H9 (cell line): ENCODE data around the gene GPR180. TPM values are rescaled to one million over a fixed set of nuclear protein-coding genes. Genes with fewer than 3 reads are reported as not detected.

ENCODE experiments used
- DNase-seq: peaks from one replicate; pipeline ENCODE4 v3.0.0-alpha.2; 2017
- H2AFZ ChIP-seq: one replicate; pipeline ENCODE4 v1.6.1; 2013; ENCODE audit warnings: mild to moderate bottlenecking, low read length, control low read depth, moderate library complexity
- H2AK5ac ChIP-seq: 2 replicates; pipeline ENCODE4 v1.6.1; 2013; ENCODE audit warnings: low read length, control low read depth, mixed read lengths; ENCODE audit not compliant: insufficient read length
- H2BK120ac ChIP-seq: one replicate; pipeline ENCODE4 v1.6.1; 2013; ENCODE audit warnings: low read depth, mild to moderate bottlenecking, low read length, control low read depth, inconsistent platforms; ENCODE audit not compliant: poor library complexity, severe bottlenecking
- H2BK12ac ChIP-seq: 2 replicates; pipeline ENCODE4 v1.6.1; 2013; ENCODE audit warnings: low read length, control low read depth, mixed read lengths, low read depth; ENCODE audit not compliant: insufficient read length
- H2BK15ac ChIP-seq: 2 replicates; pipeline ENCODE4 v1.6.1; 2013; ENCODE audit warnings: low read depth, low read length, control low read depth
- H2BK20ac ChIP-seq: one replicate; pipeline ENCODE4 v1.6.1; 2013; ENCODE audit warnings: low read depth, mild to moderate bottlenecking, low read length, control low read depth, inconsistent platforms; ENCODE audit not compliant: poor library complexity, severe bottlenecking
- H2BK5ac ChIP-seq: 2 replicates; pipeline ENCODE4 v1.6.1; 2013; ENCODE audit warnings: low read length, control low read depth, mixed read lengths; ENCODE audit not compliant: insufficient read length
- H3K14ac ChIP-seq: 2 replicates; pipeline ENCODE4 v1.6.1; 2013; ENCODE audit warnings: low read length, control low read depth; ENCODE audit not compliant: insufficient read depth
- H3K18ac ChIP-seq: 2 replicates; pipeline ENCODE4 v1.6.1; 2013; ENCODE audit warnings: low read depth, mild to moderate bottlenecking, mixed read lengths, low read length, control low read depth; ENCODE audit not compliant: insufficient read length
- H3K23ac ChIP-seq: 2 replicates; pipeline ENCODE4 v1.6.1; 2013; ENCODE audit warnings: low read length, control low read depth, mixed read lengths, low read depth; ENCODE audit not compliant: insufficient read length
- H3K23me2 ChIP-seq: 2 replicates; pipeline ENCODE4 v1.6.1; 2013; ENCODE audit warnings: low read depth, mild to moderate bottlenecking, mixed read lengths, low read length, control low read depth; ENCODE audit not compliant: insufficient read length, poor library complexity, severe bottlenecking
- H3K27ac ChIP-seq: 2 replicates; pipeline ENCODE4 v1.5.1; 2013; ENCODE audit warnings: low read length, control low read depth, mixed read lengths, low read depth; ENCODE audit not compliant: insufficient read length
- H3K27me3 ChIP-seq: 2 replicates; pipeline ENCODE4 v1.6.1; 2013; ENCODE audit warnings: low read length, control low read depth, inconsistent platforms; ENCODE audit not compliant: insufficient read depth
- H3K4ac ChIP-seq: 2 replicates; pipeline ENCODE4 v1.6.1; 2013; ENCODE audit warnings: low read depth, mild to moderate bottlenecking, control low read depth, inconsistent platforms, low read length, moderate library complexity
- H3K4me1 ChIP-seq: 2 replicates; pipeline ENCODE4 v1.6.1; 2013; ENCODE audit warnings: low read length, control low read depth, inconsistent platforms; ENCODE audit not compliant: insufficient read depth
- H3K4me2 ChIP-seq: 2 replicates; pipeline ENCODE4 v1.6.1; 2013; ENCODE audit warnings: low read length, control low read depth, mixed read lengths; ENCODE audit not compliant: insufficient read length, insufficient read depth
- H3K56ac ChIP-seq: 2 replicates; pipeline ENCODE4 v1.6.1; 2013; ENCODE audit warnings: low read depth, mild to moderate bottlenecking, mixed read lengths, low read length, control low read depth; ENCODE audit not compliant: insufficient read length
- H3K79me1 ChIP-seq: 2 replicates; pipeline ENCODE4 v1.6.1; 2013; ENCODE audit warnings: low read depth, mild to moderate bottlenecking, moderate library complexity, low read length, control low read depth, inconsistent platforms; ENCODE audit not compliant: insufficient read depth, poor library complexity, severe bottlenecking
- H3K79me2 ChIP-seq: 2 replicates; pipeline ENCODE4 v1.6.1; 2013; ENCODE audit warnings: low read length, control low read depth, inconsistent platforms; ENCODE audit not compliant: insufficient read depth
- H3K9ac ChIP-seq: 2 replicates; pipeline ENCODE4 v1.6.1; 2013; ENCODE audit warnings: low read length, control low read depth, mixed read lengths; ENCODE audit not compliant: insufficient read length; ENCODE audit errors: extremely low read depth
- H3K9me3 ChIP-seq: one replicate; pipeline ENCODE4 v1.6.1; 2013; ENCODE audit warnings: low read depth, low read length, inconsistent platforms; ENCODE audit not compliant: control insufficient read depth
- H3T11ph ChIP-seq: one replicate; pipeline ENCODE4 v1.6.1; 2013; ENCODE audit warnings: mild to moderate bottlenecking, low read length, control low read depth, inconsistent platforms
- H4K20me1 ChIP-seq: one replicate; pipeline ENCODE4 v1.6.1; 2013; ENCODE audit not compliant: control insufficient read depth, insufficient read length, insufficient read depth
- H4K5ac ChIP-seq: 2 replicates; pipeline ENCODE4 v1.6.1; 2013; ENCODE audit warnings: low read depth, mild to moderate bottlenecking, mixed read lengths, low read length, control low read depth; ENCODE audit not compliant: insufficient read length
- H4K8ac ChIP-seq: replicated peaks from 2 replicates; pipeline ENCODE4 v1.6.1; 2013; ENCODE audit warnings: low read length, control low read depth, mixed read lengths, low read depth; ENCODE audit not compliant: insufficient read length
- H4K91ac ChIP-seq: 2 replicates; pipeline ENCODE4 v1.6.1; 2013; ENCODE audit warnings: low read depth, mild to moderate bottlenecking, moderate library complexity, mixed read lengths, low read length, control low read depth; ENCODE audit not compliant: insufficient read length
- H3K27ac Mint-ChIP-seq, 3 experiments: 2 replicates in 2 of 3; 3 replicates in 1 of 3; pipeline ENCODE4 v1.8.0; 2020 to 2021; ENCODE audit warnings: mixed read lengths in 3 of 3, mild to moderate bottlenecking in 1 of 3, moderate library complexity in 1 of 3
- H3K27me3 Mint-ChIP-seq: 2 replicates; pipeline ENCODE4 v1.8.0; 2021; ENCODE audit warnings: low read depth, mild to moderate bottlenecking, moderate library complexity, mixed read lengths
- H3K36me3 Mint-ChIP-seq, 3 experiments: 2 replicates in 2 of 3; 3 replicates in 1 of 3; pipeline ENCODE4 v1.8.0; 2020 to 2021; ENCODE audit warnings: low read depth in 3 of 3, mixed read lengths in 3 of 3; ENCODE audit not compliant: insufficient read depth in 1 of 3
- H3K4me1 Mint-ChIP-seq, 2 experiments: 2 replicates each; pipeline ENCODE4 v1.8.0; 2020; ENCODE audit warnings: mixed read lengths in 2 of 2
- H3K4me3 Mint-ChIP-seq, 2 experiments: 2 replicates in 1 of 2; 3 replicates in 1 of 2; pipeline ENCODE4 v1.8.0; 2020 to 2021; ENCODE audit warnings: mild to moderate bottlenecking in 2 of 2, mixed read lengths in 2 of 2, moderate library complexity in 1 of 2
- H3K9me3 Mint-ChIP-seq, 2 experiments: 2 replicates in 1 of 2; 3 replicates in 1 of 2; pipeline ENCODE4 v1.8.0; 2020; ENCODE audit warnings: mild to moderate bottlenecking in 2 of 2, mixed read lengths in 2 of 2, moderate library complexity in 1 of 2
- WGBS: extraction: QIAGEN DNeasy Blood & Tissue Kit; methylation state at CpG from one replicate; pipeline ENCODE4 v1.1.7; 2013; ENCODE audit warnings: missing lambda C conversion rate, low lambda C conversion rate, mixed read lengths; ENCODE audit not compliant: insufficient read length; ENCODE audit errors: extremely low coverage; 5-methylcytosine and 5-hydroxymethylcytosine counted together
- total RNA-seq: library from RNA; stranded (reverse); gene quantifications from 2 replicates; pipeline ENCODE4 v1.2.1, GENCODE V29; 2021
- TF ChIP-seq, protein P1 (sequence below): fragments of 200-600 bp; sonication (generic); conservative IDR thresholded peaks from 3 replicates; pipeline ENCODE4 v1.8.0; 2021; ENCODE audit warnings: antibody characterized with exemption, mild to moderate bottlenecking

The GPR180 gene
- total RNA-seq, 1 experiment from 2014 or later, result 5.1 TPM

DNA sequence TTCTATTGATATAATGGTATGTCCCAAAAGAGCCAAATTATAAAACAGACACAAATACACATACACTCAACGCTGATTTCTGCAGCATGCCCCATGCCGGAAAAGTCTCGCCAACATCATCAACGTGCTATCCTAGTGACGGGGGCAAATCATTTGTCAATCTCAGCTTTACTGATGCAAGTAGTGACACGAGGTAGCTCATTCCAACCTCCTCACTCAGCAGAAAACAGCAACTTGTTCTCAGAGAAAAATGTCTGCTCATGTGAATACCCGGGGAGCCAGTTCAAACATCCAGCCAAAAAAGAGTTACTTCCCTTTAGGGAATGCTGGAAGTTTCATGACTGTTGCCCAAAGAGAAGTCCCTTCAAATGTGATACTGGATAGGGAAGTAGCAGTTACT, 64.4 kb downstream of the GPR180 start:
- no peak overlapping the region for H3K27ac ChIP-seq
- H3K79me1 ChIP-seq, result no peaks in the 10 kb centered on the region
- no peak overlapping the region for H2BK12ac ChIP-seq
- no peak overlapping the region for H4K91ac ChIP-seq
- no peak overlapping the region for H2BK15ac ChIP-seq
- no peak overlapping the region for H3K4me2 ChIP-seq
- H3K18ac ChIP-seq, result no peak overlapping the region
- WGBS, result no CpG with 5 or more reads among the region's 7 CpGs
- no peak overlapping the region for H3K9ac ChIP-seq
- DNase-seq, result no peak
- no peak overlapping the region for H3K14ac ChIP-seq
- TF ChIP-seq, protein P1, sequence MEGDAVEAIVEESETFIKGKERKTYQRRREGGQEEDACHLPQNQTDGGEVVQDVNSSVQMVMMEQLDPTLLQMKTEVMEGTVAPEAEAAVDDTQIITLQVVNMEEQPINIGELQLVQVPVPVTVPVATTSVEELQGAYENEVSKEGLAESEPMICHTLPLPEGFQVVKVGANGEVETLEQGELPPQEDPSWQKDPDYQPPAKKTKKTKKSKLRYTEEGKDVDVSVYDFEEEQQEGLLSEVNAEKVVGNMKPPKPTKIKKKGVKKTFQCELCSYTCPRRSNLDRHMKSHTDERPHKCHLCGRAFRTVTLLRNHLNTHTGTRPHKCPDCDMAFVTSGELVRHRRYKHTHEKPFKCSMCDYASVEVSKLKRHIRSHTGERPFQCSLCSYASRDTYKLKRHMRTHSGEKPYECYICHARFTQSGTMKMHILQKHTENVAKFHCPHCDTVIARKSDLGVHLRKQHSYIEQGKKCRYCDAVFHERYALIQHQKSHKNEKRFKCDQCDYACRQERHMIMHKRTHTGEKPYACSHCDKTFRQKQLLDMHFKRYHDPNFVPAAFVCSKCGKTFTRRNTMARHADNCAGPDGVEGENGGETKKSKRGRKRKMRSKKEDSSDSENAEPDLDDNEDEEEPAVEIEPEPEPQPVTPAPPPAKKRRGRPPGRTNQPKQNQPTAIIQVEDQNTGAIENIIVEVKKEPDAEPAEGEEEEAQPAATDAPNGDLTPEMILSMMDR, result no peak
- H2BK20ac ChIP-seq, result no peak overlapping the region
- H3K79me2 ChIP-seq, result no peaks in the 10 kb centered on the region
- H4K8ac ChIP-seq, result no peak overlapping the region
- no peak overlapping the region for H3K27ac Mint-ChIP-seq
- no peaks in the 10 kb centered on the region for H3K9me3 Mint-ChIP-seq
- H3K27me3 ChIP-seq, result no peaks in the 10 kb centered on the region
- H2AFZ ChIP-seq, result no peak overlapping the region
- H3K4ac ChIP-seq, result no peak overlapping the region
- H4K20me1 ChIP-seq, result no peaks in the 10 kb centered on the region
- no peaks in the 10 kb centered on the region for H3K36me3 Mint-ChIP-seq
- H3K4me1 ChIP-seq, result peaks cover 4% of the 10 kb centered on the region; the same call in 1 of the 2 replicates
- no peaks in the 10 kb centered on the region for H3K9me3 ChIP-seq
- H4K5ac ChIP-seq, result no peak overlapping the region
- H3T11ph ChIP-seq, result no peak overlapping the region
- H3K4me1 Mint-ChIP-seq, result peaks cover 17 to 22% of the 10 kb centered on the region in 2 experiments
- H3K23me2 ChIP-seq, result no peaks in the 10 kb centered on the region
- no peak overlapping the region for H2AK5ac ChIP-seq
- no peak overlapping the region for H3K4me3 Mint-ChIP-seq
- H2BK5ac ChIP-seq, result no peak overlapping the region
- H3K23ac ChIP-seq, result no peak overlapping the region
- H3K27me3 Mint-ChIP-seq, result peaks cover 2% of the 10 kb centered on the region
- H3K56ac ChIP-seq, result no peak overlapping the region
- H2BK120ac ChIP-seq, result no peak overlapping the region
